ENCODE data around the gene NXF1. TPM values are rescaled to one million over a fixed set of nuclear protein-coding genes. Genes with fewer than 3 reads are reported as not detected.

The NXF1 gene
- total and polyA plus RNA-seq, 2 of the 8 experiments (the other 6 are each of a cell fraction or from before 2014, with no cell fraction given): 48.1 to 49.8 TPM

DNA sequence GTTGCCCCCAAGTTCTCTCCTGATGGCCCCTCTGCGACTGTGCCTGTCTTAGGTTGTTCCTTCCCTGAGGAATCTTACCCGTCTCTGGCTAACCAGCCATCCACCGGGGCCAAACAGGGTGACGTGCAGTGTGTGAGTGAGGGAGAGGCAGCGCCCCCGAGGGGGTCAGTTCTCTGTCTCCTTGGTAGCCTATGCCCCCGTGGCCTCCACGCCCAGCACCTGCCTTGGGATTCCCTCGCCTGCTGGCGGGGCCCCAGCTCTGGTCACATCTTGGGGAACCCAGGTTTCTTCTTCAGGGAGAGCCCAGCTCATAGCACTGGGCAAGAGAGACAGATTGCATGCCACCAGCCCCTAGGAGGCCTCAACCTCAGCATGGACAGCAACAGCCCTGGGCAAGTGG, 5.8 kb downstream of the NXF1 start:
- H2BK120ac ChIP-seq (replicated peaks; ENCODE audit: low read depth, low read length): no peak overlapping the region
- peaks cover 2 to 13% of the 10 kb centered on the region in 2 experiments; a peak in 3 of 4 replicates for H3K79me2 ChIP-seq (ENCODE audit: control insufficient read depth in 1 of 2, insufficient read depth in 2 of 2, low read length in 2 of 2)
- peaks cover 2 to 3% of the 10 kb centered on the region in 2 experiments for H4K20me1 ChIP-seq (replicated peaks in 1 of 2; ENCODE audit: control insufficient read depth in 1 of 2, insufficient read depth in 2 of 2, low read length in 2 of 2)
- no peak overlapping the region for H2BK12ac ChIP-seq (ENCODE audit: low read depth, low read length)
- H3K23me2 ChIP-seq (ENCODE audit: low read depth, low read length): peaks cover under 1% of the 10 kb centered on the region; the same call in 1 of the 2 replicates
- no peak overlapping the region for H3K18ac ChIP-seq (ENCODE audit: extremely low read depth, low read length)
- peaks cover 36 to 73% (median 57%) of the 10 kb centered on the region in 4 experiments for H3K36me3 ChIP-seq (ENCODE audit: control insufficient read depth in 2 of 4, insufficient read depth in 4 of 4, low read length in 3 of 4)
- no peak overlapping the region for H2AFZ ChIP-seq (ENCODE audit: low read length)
- no peak overlapping the region for H3K56ac ChIP-seq (replicated peaks; ENCODE audit: insufficient read length, low read depth, low read length)
- H3K9ac ChIP-seq (replicated peaks in 1 of 4; ENCODE audit: extremely low read depth in 1 of 4, low read depth in 3 of 4, low read length in 3 of 4): no peak overlapping the region
- FAIRE-seq (no peak), DNase-seq (ENCODE audit: low read depth in 1 of 2, low spot score in 2 of 2) (no peak)
- CTCF ChIA-PET (ENCODE audit: partially characterized antibody): interaction anchor here (3.8 kb wide), 1 partner anchor 10 kb away, joined by 15 read pairs; no protein-coding TSS in a partner anchor
- TF ChIP-seq JUN (IDR thresholded peaks at IDR 0.05; ENCODE audit: low read depth, low read length): no peak
- TF ChIP-seq POLR2AphosphoS5 (IDR thresholded peaks at IDR 0.05; ENCODE audit: low read depth, low read length): no peak
- TF ChIP-seq CREB1 (IDR thresholded peaks at IDR 0.05): no peak
- peaks cover 4% of the 10 kb centered on the region; the same call in 1 of the 2 replicates for H3K79me1 ChIP-seq (ENCODE audit: low read depth, low read length)
- H2BK15ac ChIP-seq (ENCODE audit: low read length): no peak overlapping the region
- H3K14ac ChIP-seq (ENCODE audit: insufficient read length): no peak overlapping the region
- no peak overlapping the region for H3K4ac ChIP-seq (replicated peaks; ENCODE audit: insufficient read length, low read depth, low read length)
- no peak overlapping the region for H3K27ac ChIP-seq (ENCODE audit: low read depth, low read length)
- no peak overlapping the region for H3K4me2 ChIP-seq (ENCODE audit: insufficient read depth in 1 of 2, low read depth in 2 of 2, low read length in 2 of 2)
- H4K5ac ChIP-seq (ENCODE audit: insufficient read length, low read depth, low read length): no peak overlapping the region
- H4K8ac ChIP-seq (ENCODE audit: extremely low read depth, insufficient read depth, low read length): no peak overlapping the region
- no peak overlapping the region for H3K23ac ChIP-seq (ENCODE audit: insufficient read length)
- H3K9me3 ChIP-seq (ENCODE audit: insufficient read depth in 2 of 2, low read depth in 1 of 2, low read length in 1 of 2): no peaks in the 10 kb centered on the region
- H3K4me1 ChIP-seq (replicated peaks in 1 of 4; ENCODE audit: control insufficient read depth in 3 of 4, insufficient read depth in 4 of 4, low read length in 3 of 4): 0 out of 7 replicates have a peak, but pooled peaks cover 0 to 2% (median 0%) of the 10 kb centered on the region in 4 experiments
- POLR2A ChIA-PET (ENCODE audit: partially characterized antibody): interaction anchor here (0.7 to 10.0 kb wide), 9 partner anchors 9 to 56 kb away, joined by 3 to 251 read pairs (median 5); partner anchors contain the start of genes STX5, TAF6L, TEX54 and TMEM179B
- WGBS, 2 experiments (ENCODE audit: extremely low coverage in 1 of 2, insufficient coverage in 1 of 2, insufficient read length in 1 of 2, insufficient replicate concordance in 2 of 2, low coverage in 1 of 2, low lambda C conversion rate in 2 of 2, missing lambda C conversion rate in 1 of 2): 96% methylated on average over 9 of the region's 10 CpGs; no CpG with 5 or more reads in 1 of the 2 experiments
- H2AK5ac ChIP-seq (ENCODE audit: low read depth, low read length): no peak overlapping the region
- no peak overlapping the region for H4K91ac ChIP-seq (replicated peaks; ENCODE audit: insufficient read length, low read length)
- H3K4me3 ChIP-seq (ENCODE audit: extremely low read depth in 1 of 4, insufficient read depth in 2 of 4, low read depth in 3 of 4, low read length in 4 of 4): no peak overlapping the region
- H3K27me3 ChIP-seq (replicated peaks in 1 of 4; ENCODE audit: control insufficient read depth in 3 of 4, extremely low read depth in 1 of 4, insufficient read depth in 3 of 4, low read length in 3 of 4): no peaks in the 10 kb centered on the region
- no peak overlapping the region for H2BK20ac ChIP-seq (ENCODE audit: low read length)
- no peak overlapping the region for H2BK5ac ChIP-seq (ENCODE audit: low read depth, low read length)

Measured in H1 (cell line).